GM23248 (cell line): Measurements from ENCODE around the gene PIP4K2C. TPM values are rescaled to one million over a fixed set of nuclear protein-coding genes. Genes with fewer than 3 reads are reported as not detected.

ENCODE experiments used
- DNase-seq: peaks from one replicate; pipeline ENCODE4 v3.0.0-alpha.2; 2015
- H2AFZ ChIP-seq: fragments of 200-600 bp; sonication (generic); 2 replicates; pipeline ENCODE4 v1.6.1; 2016; ENCODE audit warnings: antibody characterized with exemption
- H3F3A ChIP-seq: fragments of 200-600 bp; sonication (generic); 2 replicates; pipeline ENCODE4 v1.6.1; 2016; ENCODE audit warnings: mild to moderate bottlenecking, antibody characterized with exemption, mixed run types; ENCODE audit not compliant: insufficient read depth
- H3K27ac ChIP-seq: fragments of 200-600 bp; sonication (generic); 2 replicates; pipeline ENCODE4 v1.5.1; 2016; ENCODE audit warnings: mild to moderate bottlenecking
- H3K27me3 ChIP-seq: fragments of 200-600 bp; sonication (generic); replicated peaks from 2 replicates; pipeline ENCODE4 v1.6.1; 2016; ENCODE audit warnings: mild to moderate bottlenecking; ENCODE audit not compliant: insufficient read depth
- H3K36me3 ChIP-seq: fragments of 200-600 bp; sonication (generic); 2 replicates; pipeline ENCODE4 v1.6.1; 2016; ENCODE audit warnings: low read depth, mild to moderate bottlenecking
- H3K4me1 ChIP-seq: fragments of 200-600 bp; sonication (generic); 2 replicates; pipeline ENCODE4 v1.6.1; 2016; ENCODE audit warnings: mild to moderate bottlenecking; ENCODE audit not compliant: insufficient read depth
- H3K4me2 ChIP-seq: fragments of 200-600 bp; sonication (generic); one replicate; pipeline ENCODE4 v1.6.1; 2016; ENCODE audit warnings: mild to moderate bottlenecking; ENCODE audit not compliant: unreplicated experiment
- H3K4me3 ChIP-seq: fragments of 200-600 bp; sonication (generic); 2 replicates; pipeline ENCODE4 v1.5.1; 2016; ENCODE audit warnings: mild to moderate bottlenecking
- H3K79me2 ChIP-seq: fragments of 200-600 bp; sonication (generic); 2 replicates; pipeline ENCODE4 v1.6.1; 2016; ENCODE audit warnings: mild to moderate bottlenecking; ENCODE audit not compliant: insufficient read depth
- H3K9ac ChIP-seq: fragments of 200-600 bp; sonication (generic); 2 replicates; pipeline ENCODE4 v1.6.1; 2016; ENCODE audit warnings: mild to moderate bottlenecking
- H3K9me2 ChIP-seq: fragments of 200-600 bp; sonication (generic); 2 replicates; pipeline ENCODE4 v1.6.1; 2016; ENCODE audit warnings: mixed run types, mild to moderate bottlenecking, moderate library complexity; ENCODE audit not compliant: insufficient read depth
- H3K9me3 ChIP-seq: fragments of 200-600 bp; sonication (generic); one replicate; pipeline ENCODE4 v1.6.1; 2017; ENCODE audit warnings: low read depth
- H4K20me1 ChIP-seq: fragments of 200-600 bp; sonication (generic); 2 replicates; pipeline ENCODE4 v1.6.0; 2016; ENCODE audit not compliant: insufficient read depth
- EZH2 ChIP-seq: fragments of 200-600 bp; sonication (generic); IDR thresholded peaks from 2 replicates; pipeline ENCODE4 v1.6.1; 2018; ENCODE audit warnings: antibody characterized with exemption, mild to moderate bottlenecking; ENCODE audit not compliant: insufficient read depth, poor library complexity, severe bottlenecking
- EZH2phosphoT487 ChIP-seq: fragments of 200-600 bp; sonication (generic); IDR thresholded peaks from 2 replicates; pipeline ENCODE4 v1.6.1; 2018; ENCODE audit warnings: antibody characterized with exemption, moderate library complexity, mild to moderate bottlenecking, low read depth; ENCODE audit not compliant: insufficient read depth
- WGBS, 2 experiments: methylation state at CpG; one replicate each; pipeline ENCODE4 v1.1.6; 2015 to 2017; ENCODE audit warnings: low lambda C conversion rate in 2 of 2, low coverage in 1 of 2; ENCODE audit errors: missing lambda C conversion rate in 2 of 2; 5-methylcytosine and 5-hydroxymethylcytosine counted together
- in situ Hi-C: fragments of 300-500 bp; cut with MboI; formaldehyde crosslinking; loops from 2 replicates; pipeline ENCODE4 v1.15.0; 2020
- polyA plus RNA-seq: library from polyadenylated mRNA; unstranded; fragments of >200 nt; fragmentation: Nextera tagmentation; extraction: Ambion mirVana; gene quantifications from 2 replicates; pipeline ENCODE4 v1.2.1, GENCODE V29; 2016
- total RNA-seq: library from RNA; depleted of rRNA; stranded (reverse); fragments of >200 nt; shearing (Covaris generic); gene quantifications from 2 replicates; pipeline ENCODE4 v1.2.3, GENCODE V29; 2014

Gene PIP4K2C
- total and polyA plus RNA-seq, 2 experiments from 2014 or later: 22.5 to 27.3 TPM

DNA sequence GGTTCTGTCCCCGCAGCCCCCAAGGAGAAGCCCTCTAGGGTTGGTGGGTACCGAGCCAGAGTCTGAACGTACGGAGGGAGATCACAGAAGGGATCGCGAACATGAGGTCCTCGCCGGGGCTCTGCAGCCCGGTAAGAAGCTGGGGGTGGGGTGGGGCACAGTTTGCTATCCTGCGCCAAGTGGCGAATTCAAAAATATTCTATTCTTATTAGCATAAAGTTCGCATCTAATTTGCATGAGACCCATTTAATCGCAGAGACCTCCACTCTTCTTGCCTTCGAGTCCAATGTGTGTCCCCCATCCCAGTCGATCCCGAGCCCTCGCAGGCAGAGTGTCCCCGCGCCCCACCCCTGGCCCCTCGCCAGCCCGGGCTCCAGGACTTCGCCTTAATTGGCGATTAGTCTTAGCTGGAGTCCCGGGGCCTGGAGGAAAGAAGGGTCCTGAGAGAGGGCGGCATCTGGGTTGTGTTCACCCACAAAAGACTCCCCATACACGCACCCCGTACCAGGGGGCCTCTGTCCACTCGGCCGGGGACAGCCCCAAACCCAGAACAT is 19.6 kb downstream of the PIP4K2C start:
- peak; percentile 45 for DNase-seq
- Histone ChIP-seq H3K4me1 (0 out of 2 replicates have a peak, but pooled peaks cover 16% of the 10 kb centered on the region), H3K4me2 (peak overlapping the region; percentile 71), H3K79me2 (no peaks in the 10 kb centered on the region), H2AFZ (peak overlapping the region; percentile 95), H3K9me2 (no peaks in the 10 kb centered on the region), H3K9me3 (no peaks in the 10 kb centered on the region), H3K4me3 (peak overlapping the region; percentile 79), H3F3A (peaks cover 5% of the 10 kb centered on the region; the same call in 1 of the 2 replicates), H3K27ac (no peak overlapping the region), H3K36me3 (no peaks in the 10 kb centered on the region; the same call in 1 of the 2 replicates), H4K20me1 (no peaks in the 10 kb centered on the region), H3K27me3 (no peaks in the 10 kb centered on the region), H3K9ac (peak overlapping the region; percentile 89)
- in situ Hi-C loops: no loop called here
- 5 to 9% methylated on average over 24 to 29 of the region's 29 CpGs for WGBS, 2 experiments
- no peak for TF ChIP-seq EZH2phosphoT487

DNA sequence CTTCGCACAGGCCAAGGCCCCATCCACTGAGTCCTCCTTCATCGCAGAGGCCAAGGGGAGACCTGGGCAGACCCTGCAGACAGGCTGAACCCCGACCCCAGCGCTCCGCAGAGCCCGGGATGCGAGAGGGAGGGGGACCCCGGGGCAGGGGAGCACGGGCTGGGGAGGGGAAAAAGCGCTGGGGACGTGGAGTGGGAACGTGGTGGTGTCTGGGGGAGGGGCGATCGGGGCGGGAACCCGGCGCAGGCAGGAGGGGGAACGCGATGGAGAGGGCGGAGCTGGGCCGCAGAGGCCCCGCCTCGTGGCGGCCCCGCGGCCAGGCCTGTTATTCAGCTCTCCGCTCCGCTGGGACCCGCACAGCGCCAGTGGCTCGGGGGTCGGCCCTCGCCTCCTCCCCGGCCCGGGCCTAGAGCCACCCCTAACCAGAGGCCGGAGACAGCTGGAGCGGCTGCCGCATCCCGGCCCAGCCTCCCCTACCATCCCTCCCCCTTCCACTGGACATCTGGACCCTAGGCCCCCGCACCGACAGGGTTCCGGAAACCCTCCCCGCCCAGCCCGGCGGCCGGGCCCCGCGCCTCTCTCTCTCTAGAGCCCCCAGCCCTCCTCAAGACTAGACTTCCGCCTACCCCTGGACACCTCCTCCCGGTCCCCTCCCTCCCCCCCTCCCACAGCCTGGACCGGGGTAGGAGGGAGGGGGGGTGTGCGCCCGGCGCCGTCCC is 20.3 kb downstream of the PIP4K2C start, which contains the start of gene ARHGEF25:
Gene ARHGEF25, plus strand, starts transcription at position 328 of the 719 bp plus-strand sequence. CDS start 460 bp downstream, outside the sequence.
- TF ChIP-seq EZH2: no peak
- TF ChIP-seq EZH2phosphoT487: no peak
- Histone ChIP-seq H3K27ac (no peak within 1 kb of the TSS), H2AFZ (peak within 1 kb of the TSS; percentile 95), H3K36me3 (no peaks in the 10 kb centered on the region; the same call in 1 of the 2 replicates), H3K4me1 (peaks cover 20% of the 10 kb centered on the region), H3K9me3 (no peaks in the 10 kb centered on the region), H3K79me2 (no peaks in the 10 kb centered on the region), H3K27me3 (no peaks in the 10 kb centered on the region), H3K4me3 (peak within 1 kb of the TSS; percentile 79), H4K20me1 (no peaks in the 10 kb centered on the region), H3K4me2 (peak within 1 kb of the TSS; percentile 71), H3F3A (peaks cover 5% of the 10 kb centered on the region; the same call in 1 of the 2 replicates), H3K9me2 (no peaks in the 10 kb centered on the region), H3K9ac (peak within 1 kb of the TSS; percentile 89)
- in situ Hi-C loops: no loop called here
- WGBS, 2 experiments: 1% methylated on average over 12 to 55 of the region's 55 CpGs
- peak; percentile 77 for DNase-seq

DNA sequence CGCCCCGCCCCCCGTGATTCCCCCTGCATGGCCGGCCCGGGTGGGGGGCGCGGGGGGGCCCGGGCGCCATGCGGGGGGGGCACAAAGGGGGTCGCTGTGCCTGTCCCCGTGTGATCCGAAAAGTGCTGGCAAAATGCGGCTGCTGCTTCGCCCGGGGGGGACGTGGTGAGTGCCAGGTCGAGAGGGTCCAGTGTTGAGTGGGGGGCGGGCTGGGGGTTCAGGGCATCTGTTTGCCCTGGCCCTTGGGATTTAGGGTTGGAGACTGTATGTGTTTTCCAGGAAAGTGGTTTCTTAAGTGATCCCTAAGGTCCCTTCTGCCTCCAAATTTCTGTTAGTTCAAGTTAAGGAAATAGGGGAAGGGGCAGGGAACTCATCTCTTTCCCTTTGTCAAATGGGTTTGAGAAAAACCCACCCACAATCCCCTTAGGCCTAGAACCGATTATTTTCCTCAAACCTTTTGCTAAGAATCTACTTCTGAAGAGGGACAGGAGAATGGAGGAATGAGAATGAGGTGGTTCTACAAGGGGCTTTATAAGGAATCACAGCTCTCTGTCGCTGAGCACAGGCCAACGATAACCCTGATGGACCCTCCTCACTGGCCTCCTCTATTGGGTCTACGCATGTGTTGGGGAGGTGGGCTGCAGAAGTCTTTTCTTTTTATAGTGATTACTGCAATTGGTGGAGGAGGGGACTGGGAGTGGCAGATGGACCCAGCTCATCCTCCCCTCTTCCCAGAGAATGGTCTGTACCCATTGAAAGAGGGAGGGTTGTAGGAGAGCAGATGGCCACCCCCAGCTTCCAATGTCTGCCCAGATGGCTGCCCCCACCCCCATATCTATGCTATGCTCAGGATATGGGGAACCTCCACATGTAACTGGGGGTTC is 21.1 kb downstream of the PIP4K2C start:
- in situ Hi-C loops: no loop called here
- H4K20me1 ChIP-seq: no peaks in the 10 kb centered on the region
- no peak for DNase-seq
- no peaks in the 10 kb centered on the region for H3K9me2 ChIP-seq
- H3K9ac ChIP-seq: peak overlapping the region; percentile 89
- no peaks in the 10 kb centered on the region for H3K27me3 ChIP-seq
- H3K4me1 ChIP-seq: peaks cover 25% of the 10 kb centered on the region
- WGBS, 2 experiments: 13 to 37% methylated on average over 7 to 21 of the region's 23 CpGs
- peak overlapping the region; percentile 95 for H2AFZ ChIP-seq
- no peaks in the 10 kb centered on the region; the same call in 1 of the 2 replicates for H3K36me3 ChIP-seq
- no peak overlapping the region for H3K27ac ChIP-seq
- peak overlapping the region; percentile 71 for H3K4me2 ChIP-seq
- TF ChIP-seq EZH2: no peak
- TF ChIP-seq EZH2phosphoT487: no peak
- H3K79me2 ChIP-seq: no peaks in the 10 kb centered on the region
- H3K9me3 ChIP-seq: no peaks in the 10 kb centered on the region
- H3K4me3 ChIP-seq: peak overlapping the region; percentile 79
- peaks cover 5% of the 10 kb centered on the region; the same call in 1 of the 2 replicates for H3F3A ChIP-seq
